ENCODE data around the gene PCDHA5.

Gene PCDHA5

DNA sequence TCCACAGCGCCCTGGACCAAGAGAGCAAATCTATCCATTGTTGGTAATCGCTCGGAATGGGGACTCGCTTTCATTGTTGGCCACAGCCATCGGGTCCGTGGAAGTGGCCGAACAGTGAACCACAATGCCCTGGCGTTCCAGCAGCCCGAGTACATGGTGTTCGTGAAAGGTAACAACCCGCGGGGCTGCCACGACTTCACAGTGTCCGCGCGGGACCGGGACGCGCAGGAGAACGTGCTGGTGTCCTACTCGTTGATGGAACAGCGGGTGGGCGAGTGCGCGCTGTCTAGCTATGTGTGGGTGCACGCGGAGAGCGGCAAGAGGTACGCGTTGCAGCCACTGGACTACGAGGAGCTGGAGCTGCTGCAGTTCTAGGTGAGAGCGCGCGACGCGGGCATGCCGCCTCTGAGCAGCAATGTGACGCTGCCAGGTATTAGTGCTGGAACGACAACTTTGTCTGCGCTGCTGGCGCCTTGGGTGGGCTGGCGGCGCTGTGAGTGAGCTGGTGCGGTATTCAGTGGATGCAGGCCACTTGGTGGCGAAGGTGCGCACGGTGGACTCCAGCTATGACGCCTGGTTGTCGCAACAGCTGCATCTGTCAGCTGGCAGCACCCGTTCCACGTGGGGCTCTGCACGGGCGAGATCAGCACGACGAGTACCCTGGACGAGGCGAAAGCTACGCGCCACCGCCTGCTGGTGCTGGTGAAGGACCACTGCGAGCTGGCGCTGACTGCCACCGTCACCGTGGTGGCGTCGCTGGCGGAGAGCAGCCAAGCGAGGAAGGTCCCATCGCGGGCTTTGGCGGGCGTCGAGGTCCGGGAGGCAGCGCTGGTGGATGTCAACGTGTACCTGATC is 41.3 kb downstream of the PCDHA5 start:
- no peak for TF ChIP-seq CTCF (IDR thresholded peaks at IDR 0.05; ENCODE audit: borderline replicate concordance, control extremely low read depth, extremely low read depth, insufficient read depth, missing control alignments)
- in situ Hi-C loops (cut with MboI; ENCODE audit: low sequenced_read_pairs, unreplicated experiment): no loop called here
- no peak for DNase-seq (ENCODE audit: low spot score)

DNA sequence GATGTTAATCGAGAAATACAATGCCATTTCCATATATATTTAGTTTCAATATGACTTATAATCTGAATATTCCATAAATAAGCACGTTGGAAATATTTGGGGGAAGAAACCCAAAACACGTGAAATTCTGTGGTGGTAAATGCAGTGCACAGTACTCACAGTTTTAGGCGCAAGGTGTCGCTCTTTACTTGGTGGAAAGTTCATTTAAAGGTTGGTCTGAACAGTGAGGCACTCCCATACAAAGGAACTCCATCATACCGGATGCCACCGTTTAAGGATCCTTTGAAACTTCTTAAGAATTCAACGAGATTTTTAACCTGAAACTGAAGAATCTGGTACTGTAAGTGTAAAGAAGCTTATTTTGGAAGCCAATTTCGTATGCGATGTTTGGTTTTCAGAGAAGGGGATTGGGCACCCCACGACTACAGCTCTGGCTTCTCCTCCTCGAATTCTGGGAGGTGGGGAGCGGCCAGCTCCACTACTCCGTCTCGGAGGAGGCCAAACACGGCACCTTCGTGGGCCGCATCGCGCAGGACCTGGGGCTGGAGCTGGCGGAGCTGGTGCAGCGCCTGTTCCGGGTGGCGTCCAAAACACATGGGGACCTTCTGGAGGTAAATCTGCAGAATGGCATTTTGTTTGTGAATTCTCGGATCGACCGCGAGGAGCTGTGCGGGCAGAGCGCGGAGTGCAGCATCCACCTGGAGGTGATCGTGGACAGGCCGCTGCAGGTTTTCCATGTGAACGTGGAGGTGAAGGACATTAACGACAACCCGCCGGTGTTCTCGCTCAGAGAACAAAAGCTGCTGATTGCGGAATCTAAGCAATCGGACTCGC is 47.5 kb downstream of the PCDHA5 start, which contains the start of gene PCDHA11:
Gene PCDHA11, plus strand, starts transcription at position 237 of the 834 bp plus-strand sequence. Its CDS starts 147 bp downstream, at position 384.
- DNase-seq (ENCODE audit: low spot score): no peak
- no peak for TF ChIP-seq CTCF (IDR thresholded peaks at IDR 0.05; ENCODE audit: borderline replicate concordance, control extremely low read depth, extremely low read depth, insufficient read depth, missing control alignments)
- in situ Hi-C loops (cut with MboI; ENCODE audit: low sequenced_read_pairs, unreplicated experiment): no loop called here

DNA sequence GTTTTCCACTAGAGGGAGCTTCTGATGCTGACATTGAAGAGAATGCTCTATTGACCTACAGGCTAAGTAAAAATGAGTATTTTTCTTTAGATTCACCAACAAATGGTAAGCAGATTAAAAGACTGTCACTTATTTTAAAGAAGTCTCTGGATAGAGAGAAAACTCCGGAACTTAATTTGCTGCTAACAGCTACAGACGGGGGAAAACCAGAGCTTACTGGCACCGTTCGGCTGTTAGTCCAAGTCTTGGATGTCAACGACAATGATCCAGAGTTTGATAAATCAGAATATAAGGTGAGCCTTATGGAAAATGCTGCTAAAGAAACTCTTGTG is 48.1 kb downstream of the PCDHA5 start:
- TF ChIP-seq CTCF (IDR thresholded peaks at IDR 0.05; ENCODE audit: borderline replicate concordance, control extremely low read depth, extremely low read depth, insufficient read depth, missing control alignments): no peak
- in situ Hi-C loops (cut with MboI; ENCODE audit: low sequenced_read_pairs, unreplicated experiment): no loop called here
- DNase-seq (ENCODE audit: low spot score): no peak

GRCh38 chr5:140870221-140871201 is 49.1 kb downstream of the PCDHA5 start:
- no peak for TF ChIP-seq CTCF (IDR thresholded peaks at IDR 0.05; ENCODE audit: borderline replicate concordance, control extremely low read depth, extremely low read depth, insufficient read depth, missing control alignments)
- in situ Hi-C loops (cut with MboI; ENCODE audit: low sequenced_read_pairs, unreplicated experiment): no loop called here
- DNase-seq (ENCODE audit: low spot score): no peak
